Endothelial cell of umbilical vein (primary cell): ENCODE data around the gene EHMT1. TPM values are rescaled to one million over a fixed set of nuclear protein-coding genes. Genes with fewer than 3 reads are reported as not detected.

Experiments used
- BruUV-seq: library from RNA; stranded (reverse); fragments of 400-500 nt; replicated peaks from 2 replicates; lab custom pipeline; 2021; lab: Mats Ljungman, UMichigan
- CTCF ChIA-PET: fragments of 300-600, 350-600 bp; sonication (Branson Sonifier 250); formaldehyde crosslinking; loops from one replicate; lab custom pipeline; 2021; ENCODE audit warnings: antibody characterized with exemption, inconsistent platforms; lab: Charles Lee
- POLR2A ChIA-PET: fragments of 300-600, 350-600 bp; sonication (Branson Sonifier 250); formaldehyde crosslinking; loops from one replicate; lab custom pipeline; 2021; ENCODE audit warnings: antibody characterized with exemption, inconsistent platforms; lab: Charles Lee
- DNase-seq: peaks from one replicate; pipeline ENCODE4 v3.0.0-alpha.2; 2011; ENCODE audit warnings: low read depth, low spot score
- FAIRE-seq: peaks from 2 replicates; lab custom pipeline; 2011; peaks lifted over from hg19 to GRCh38; lab: Jason Lieb, UNC
- H2AFZ ChIP-seq: 2 replicates; pipeline ENCODE4 v1.6.0; 2012; ENCODE audit warnings: low read depth, low read length, control low read depth, inconsistent platforms
- H3K27ac ChIP-seq: 2 replicates; pipeline ENCODE4 v1.5.1; 2011; ENCODE audit warnings: low read depth, mild to moderate bottlenecking, control low read depth, low read length, moderate library complexity; ENCODE audit not compliant: insufficient read depth
- H3K27me3 ChIP-seq, 2 experiments: 2 replicates each; pipeline versions ENCODE4 v1.6.0 to v1.6.1; 2011; ENCODE audit warnings: low read length in 2 of 2, mixed read lengths in 1 of 2; ENCODE audit not compliant: control insufficient read depth in 2 of 2, insufficient read depth in 2 of 2
- H3K36me3 ChIP-seq, 2 experiments: 2 replicates in 1 of 2; 3 replicates in 1 of 2; pipeline ENCODE4 v1.5.1; 2011; ENCODE audit warnings: low read length in 2 of 2, mild to moderate bottlenecking in 1 of 2, moderate library complexity in 1 of 2; ENCODE audit not compliant: control insufficient read depth in 2 of 2, insufficient read depth in 2 of 2; ENCODE audit errors: extremely low read depth in 1 of 2
- H3K4me1 ChIP-seq: 3 replicates; pipeline ENCODE4 v1.5.1; 2011; ENCODE audit warnings: mild to moderate bottlenecking, low read length; ENCODE audit not compliant: control insufficient read depth, insufficient read depth; ENCODE audit errors: extremely low read depth
- H3K4me2 ChIP-seq: 2 replicates; pipeline ENCODE4 v1.6.1; 2011; ENCODE audit warnings: low read length, control low read depth, mixed read lengths; ENCODE audit not compliant: insufficient read depth
- H3K4me3 ChIP-seq, 3 experiments: fragments of 200-600 bp in 1 of 3; sonication (generic), shearing (Covaris generic) in 1 of 3; replicated peaks in 1 of 3; 2 replicates each; pipeline ENCODE4 v1.5.1; 2011 to 2016; ENCODE audit warnings: control low read depth in 3 of 3, low read length in 3 of 3, mild to moderate bottlenecking in 2 of 3, inconsistent platforms in 1 of 3, low read depth in 1 of 3, moderate library complexity in 1 of 3; ENCODE audit not compliant: insufficient read depth in 1 of 3
- H3K79me2 ChIP-seq: 2 replicates; pipeline ENCODE4 v1.6.0; 2012; ENCODE audit warnings: low read length, inconsistent platforms; ENCODE audit not compliant: control insufficient read depth, insufficient read depth
- H3K9ac ChIP-seq: replicated peaks from 2 replicates; pipeline ENCODE3; 2011; ENCODE audit warnings: low read length, control low read depth; ENCODE audit not compliant: insufficient read depth; ENCODE audit errors: extremely low read depth
- H3K9me1 ChIP-seq: replicated peaks from 3 replicates; pipeline ENCODE4 v1.6.0; 2011; ENCODE audit warnings: mild to moderate bottlenecking, low read length; ENCODE audit not compliant: control insufficient read depth, insufficient read depth; ENCODE audit errors: extremely low read depth
- H3K9me3 ChIP-seq: replicated peaks from 2 replicates; pipeline ENCODE4 v1.5.1; 2012; ENCODE audit warnings: low read length, inconsistent platforms; ENCODE audit not compliant: control insufficient read depth, insufficient read depth
- H4K20me1 ChIP-seq: replicated peaks from 2 replicates; pipeline ENCODE3; 2011; ENCODE audit warnings: mild to moderate bottlenecking, low read length; ENCODE audit not compliant: control insufficient read depth, insufficient read depth; ENCODE audit errors: extremely low read depth
- CTCF ChIP-seq, 2 donors: IDR thresholded peaks; 1 replicate in 1 of 2; 2 replicates in 1 of 2; pipeline ENCODE4 v1.5.1; 2011; ENCODE audit warnings: low read length in 2 of 2, mild to moderate bottlenecking in 2 of 2, moderate library complexity in 2 of 2, control low read depth in 1 of 2, inconsistent platforms in 1 of 2, low read depth in 1 of 2; ENCODE audit not compliant: insufficient read depth in 1 of 2; ENCODE audit errors: extremely low read depth in 1 of 2
- EZH2 ChIP-seq: IDR thresholded peaks from 2 replicates; pipeline ENCODE4 v1.6.1; 2012; ENCODE audit warnings: borderline replicate concordance, low read depth, mild to moderate bottlenecking, moderate library complexity, low read length, inconsistent platforms; ENCODE audit not compliant: severe bottlenecking
- FOS ChIP-seq: IDR thresholded peaks from 2 replicates; pipeline ENCODE4 v1.6.1; 2011; ENCODE audit warnings: mild to moderate bottlenecking, low read length, moderate library complexity, borderline replicate concordance; ENCODE audit not compliant: insufficient read depth
- GATA2 ChIP-seq: IDR thresholded peaks from 2 replicates; pipeline ENCODE4 v1.7.0; 2011; ENCODE audit warnings: low read depth, mild to moderate bottlenecking, moderate library complexity, mixed read lengths, low read length; ENCODE audit not compliant: insufficient read length, insufficient read depth
- JUN ChIP-seq: IDR thresholded peaks from 2 replicates; pipeline ENCODE4 v1.6.1; 2011; ENCODE audit warnings: borderline replicate concordance, low read depth; ENCODE audit not compliant: insufficient read length, insufficient read depth
- MYC ChIP-seq: IDR thresholded peaks from one replicate; pipeline ENCODE4 v1.6.1; 2011; ENCODE audit warnings: mild to moderate bottlenecking, low read depth, low read length
- POLR2A ChIP-seq: IDR thresholded peaks from 2 replicates; pipeline ENCODE4 v1.6.1; 2012; ENCODE audit warnings: low read depth, mild to moderate bottlenecking, control low read depth, low read length
- POLR2AphosphoS5 ChIP-seq: IDR thresholded peaks from 2 replicates; pipeline ENCODE4 v1.6.1; 2012; ENCODE audit warnings: low read depth, mild to moderate bottlenecking, control low read depth, low read length, moderate library complexity; ENCODE audit not compliant: insufficient read depth
- dilution Hi-C: fragments of 300-500 bp; cut with MboI; formaldehyde crosslinking; loops from one replicate; pipeline ENCODE4 v1.15.0; 2019; ENCODE audit warnings: low sequenced_read_pairs; ENCODE audit not compliant: extremely low pct_ligation_motif_present
- intact Hi-C: fragments of 100-400 bp; cut with micrococcal nuclease; formaldehyde crosslinking; loops from one replicate; pipeline ENCODE4 v1.10.0; 2022
- polyA plus RNA-seq, 4 experiments: library from polyadenylated mRNA; depleted of rRNA in 3 of 4; stranded (reverse) in 3 of 4; unstranded in 1 of 4; fragments of >200 nt; gene quantifications; 2 replicates each; pipeline versions ENCODE4 v1.2.1 to v1.2.3, GENCODE V29; 2011 to 2012; ENCODE audit warnings: missing spikeins in 1 of 4
- total RNA-seq: library from RNA; stranded (reverse); gene quantifications from 2 replicates; pipeline ENCODE4 v1.2.3, GENCODE V29; 2021
- TF ChIP-seq, protein P1 (sequence below): IDR thresholded peaks from 2 replicates; pipeline ENCODE4 v1.6.1; 2011; ENCODE audit not compliant: insufficient read depth, insufficient read length

EHMT1 gene
- total and polyA plus RNA-seq, 2 donors (not counting 3 experiments of a cell fraction or from before 2014, with no cell fraction given) = 48.2 to 104 TPM

GRCh38 chr9:137800196-137801022, 181.6 kb downstream of the EHMT1 start:
- H3K27ac ChIP-seq = no peak overlapping the region
- FAIRE-seq (no peak), DNase-seq (no peak)
- no peaks in the 10 kb centered on the region for H3K27me3 ChIP-seq
- dilution Hi-C loops = no loop called here
- ChIA-PET POLR2A (no interaction called here), CTCF (interaction anchor here (1.4 kb wide), 1 partner anchor 11 kb away, joined by 4 read pairs; no protein-coding TSS in a partner anchor)
- H3K9me3 ChIP-seq = no peaks in the 10 kb centered on the region
- intact Hi-C loops = no loop called here
- H3K4me3 ChIP-seq = no peak overlapping the region
- H3K4me1 ChIP-seq = no peaks in the 10 kb centered on the region
- no TSS peak for BruUV-seq
- peaks cover 0 to 62% of the 10 kb centered on the region in 2 experiments for H3K36me3 ChIP-seq
- no peak overlapping the region for H2AFZ ChIP-seq
- TF ChIP-seq MYC = no peak
- TF ChIP-seq GATA2 = no peak
- TF ChIP-seq EZH2 = no peak
- no peak for TF ChIP-seq CTCF (IDR thresholded peaks at IDR 0.05; ENCODE audit: extremely low read depth in 1 of 2, insufficient read depth in 1 of 2, low read depth in 1 of 2, low read length in 2 of 2)
- TF ChIP-seq POLR2A = no peak
- TF ChIP-seq, protein P1, sequence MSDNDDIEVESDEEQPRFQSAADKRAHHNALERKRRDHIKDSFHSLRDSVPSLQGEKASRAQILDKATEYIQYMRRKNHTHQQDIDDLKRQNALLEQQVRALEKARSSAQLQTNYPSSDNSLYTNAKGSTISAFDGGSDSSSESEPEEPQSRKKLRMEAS = no peak
- TF ChIP-seq FOS = no peak
- TF ChIP-seq POLR2AphosphoS5 = no peak
- no peak for TF ChIP-seq JUN
- H3K79me2 ChIP-seq = no peaks in the 10 kb centered on the region
- no peak overlapping the region for H3K4me2 ChIP-seq
- H4K20me1 ChIP-seq = no peaks in the 10 kb centered on the region
- no peaks in the 10 kb centered on the region for H3K9me1 ChIP-seq
- H3K9ac ChIP-seq = no peak overlapping the region
